Measurements from ENCODE around the gene TADA2B.

DNA sequence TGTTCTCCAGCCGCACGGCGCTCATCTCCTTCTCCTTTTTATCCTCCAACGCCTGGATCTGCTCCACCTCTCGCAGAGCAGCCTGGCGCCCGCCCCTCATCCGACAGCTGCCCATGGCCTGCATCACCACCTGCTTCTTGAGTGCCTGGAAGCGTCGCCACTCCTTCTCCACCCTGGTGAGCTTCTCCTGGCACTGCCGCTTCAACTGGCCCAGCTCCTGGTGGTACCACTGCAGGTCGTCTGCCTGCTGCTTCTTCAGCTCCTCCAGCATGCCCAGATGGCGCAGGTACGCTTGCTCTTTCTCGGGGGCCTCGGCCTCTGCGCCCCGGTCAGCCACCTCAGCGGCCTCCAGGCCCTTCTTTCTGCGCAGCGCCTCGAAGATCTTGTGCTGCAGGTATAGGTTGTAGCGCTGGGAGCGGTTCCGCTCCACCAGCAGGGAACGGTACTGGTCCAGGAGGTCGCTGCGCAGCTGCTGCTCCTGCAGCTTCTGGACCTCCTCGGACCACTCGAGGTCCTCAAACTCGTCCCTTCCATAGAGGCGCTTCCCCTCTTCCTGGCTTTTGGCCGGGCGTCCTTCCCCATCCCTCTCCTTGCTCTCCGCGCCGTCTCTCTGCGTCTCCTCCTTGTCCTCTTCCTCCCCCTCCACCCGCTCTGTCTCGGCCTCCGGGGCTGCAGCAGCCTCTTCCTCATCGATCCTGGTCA is 1.2 kb upstream of the TADA2B start:
- TF ChIP-seq, protein P1, sequence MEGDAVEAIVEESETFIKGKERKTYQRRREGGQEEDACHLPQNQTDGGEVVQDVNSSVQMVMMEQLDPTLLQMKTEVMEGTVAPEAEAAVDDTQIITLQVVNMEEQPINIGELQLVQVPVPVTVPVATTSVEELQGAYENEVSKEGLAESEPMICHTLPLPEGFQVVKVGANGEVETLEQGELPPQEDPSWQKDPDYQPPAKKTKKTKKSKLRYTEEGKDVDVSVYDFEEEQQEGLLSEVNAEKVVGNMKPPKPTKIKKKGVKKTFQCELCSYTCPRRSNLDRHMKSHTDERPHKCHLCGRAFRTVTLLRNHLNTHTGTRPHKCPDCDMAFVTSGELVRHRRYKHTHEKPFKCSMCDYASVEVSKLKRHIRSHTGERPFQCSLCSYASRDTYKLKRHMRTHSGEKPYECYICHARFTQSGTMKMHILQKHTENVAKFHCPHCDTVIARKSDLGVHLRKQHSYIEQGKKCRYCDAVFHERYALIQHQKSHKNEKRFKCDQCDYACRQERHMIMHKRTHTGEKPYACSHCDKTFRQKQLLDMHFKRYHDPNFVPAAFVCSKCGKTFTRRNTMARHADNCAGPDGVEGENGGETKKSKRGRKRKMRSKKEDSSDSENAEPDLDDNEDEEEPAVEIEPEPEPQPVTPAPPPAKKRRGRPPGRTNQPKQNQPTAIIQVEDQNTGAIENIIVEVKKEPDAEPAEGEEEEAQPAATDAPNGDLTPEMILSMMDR (IDR thresholded peaks at IDR 0.05) = no peak
- no peak for TF ChIP-seq POLR2A (IDR thresholded peaks at IDR 0.05)
